ENCODE results near the gene NLK.
"Not testable (repeated sequence)": the region's sequence is repeated elsewhere in the genome, so short reads cannot be mapped to it uniquely, and the experiment has no call there.

The NLK gene

DNA sequence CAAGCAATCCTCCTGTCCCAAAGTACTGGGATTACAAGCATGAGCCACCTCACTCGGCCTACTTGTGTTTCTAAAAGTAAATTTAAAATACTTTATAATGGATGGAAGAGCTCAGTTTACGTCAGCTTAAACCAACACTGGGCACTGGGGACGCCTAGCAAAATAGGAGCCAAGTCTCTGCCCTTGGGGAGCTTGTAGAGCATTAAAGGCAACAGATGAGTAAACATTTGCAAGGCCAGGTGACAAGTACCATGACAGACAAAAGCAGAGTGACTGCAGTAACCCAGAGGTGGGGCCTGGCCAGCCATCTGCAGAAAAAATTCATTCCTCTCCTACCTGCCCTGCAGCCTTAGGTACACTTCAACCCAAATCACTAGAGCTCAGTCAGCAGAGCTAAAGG, 12.1 kb upstream of the NLK start:
- H3K4me1 ChIP-seq (ENCODE audit: insufficient read depth, low read length, poor library complexity, severe bottlenecking), result no peaks in the 10 kb centered on the region
- no peak for TF ChIP-seq EZH2phosphoT487 (IDR thresholded peaks at IDR 0.05; ENCODE audit: borderline replicate concordance)
- TF ChIP-seq, protein P1, sequence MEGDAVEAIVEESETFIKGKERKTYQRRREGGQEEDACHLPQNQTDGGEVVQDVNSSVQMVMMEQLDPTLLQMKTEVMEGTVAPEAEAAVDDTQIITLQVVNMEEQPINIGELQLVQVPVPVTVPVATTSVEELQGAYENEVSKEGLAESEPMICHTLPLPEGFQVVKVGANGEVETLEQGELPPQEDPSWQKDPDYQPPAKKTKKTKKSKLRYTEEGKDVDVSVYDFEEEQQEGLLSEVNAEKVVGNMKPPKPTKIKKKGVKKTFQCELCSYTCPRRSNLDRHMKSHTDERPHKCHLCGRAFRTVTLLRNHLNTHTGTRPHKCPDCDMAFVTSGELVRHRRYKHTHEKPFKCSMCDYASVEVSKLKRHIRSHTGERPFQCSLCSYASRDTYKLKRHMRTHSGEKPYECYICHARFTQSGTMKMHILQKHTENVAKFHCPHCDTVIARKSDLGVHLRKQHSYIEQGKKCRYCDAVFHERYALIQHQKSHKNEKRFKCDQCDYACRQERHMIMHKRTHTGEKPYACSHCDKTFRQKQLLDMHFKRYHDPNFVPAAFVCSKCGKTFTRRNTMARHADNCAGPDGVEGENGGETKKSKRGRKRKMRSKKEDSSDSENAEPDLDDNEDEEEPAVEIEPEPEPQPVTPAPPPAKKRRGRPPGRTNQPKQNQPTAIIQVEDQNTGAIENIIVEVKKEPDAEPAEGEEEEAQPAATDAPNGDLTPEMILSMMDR (conservative IDR thresholded peaks at IDR 0.05; ENCODE audit: low read length), result no peak
- H3K36me3 ChIP-seq (ENCODE audit: insufficient read depth, low read length), result no peaks in the 10 kb centered on the region
- H2AFZ ChIP-seq (ENCODE audit: low read length), result no peak overlapping the region
- no peak overlapping the region for H3K4me2 ChIP-seq (ENCODE audit: low read depth, low read length, poor library complexity, severe bottlenecking)
- H3K9ac ChIP-seq (ENCODE audit: low read depth, low read length, poor library complexity, severe bottlenecking), result no peak overlapping the region
- H3K4me3 ChIP-seq (ENCODE audit: low read length, poor library complexity, severe bottlenecking), result no peak overlapping the region
- H3K27me3 ChIP-seq (ENCODE audit: insufficient read depth, low read length, poor library complexity, severe bottlenecking), result no peaks in the 10 kb centered on the region
- H3K9me3 ChIP-seq (ENCODE audit: insufficient read depth, low read depth, low read length), result no peaks in the 10 kb centered on the region
- H3F3A ChIP-seq (ENCODE audit: low read depth), result no peaks in the 10 kb centered on the region
- no peaks in the 10 kb centered on the region for H3K79me2 ChIP-seq (ENCODE audit: insufficient read depth, low read length)
- no peaks in the 10 kb centered on the region for H4K20me1 ChIP-seq (ENCODE audit: insufficient read depth, low read length, poor library complexity, severe bottlenecking)
- H3K9me2 ChIP-seq (replicated peaks; ENCODE audit: low read depth, low read length), result no peaks in the 10 kb centered on the region; the same call in 1 of the 2 replicates

DNA sequence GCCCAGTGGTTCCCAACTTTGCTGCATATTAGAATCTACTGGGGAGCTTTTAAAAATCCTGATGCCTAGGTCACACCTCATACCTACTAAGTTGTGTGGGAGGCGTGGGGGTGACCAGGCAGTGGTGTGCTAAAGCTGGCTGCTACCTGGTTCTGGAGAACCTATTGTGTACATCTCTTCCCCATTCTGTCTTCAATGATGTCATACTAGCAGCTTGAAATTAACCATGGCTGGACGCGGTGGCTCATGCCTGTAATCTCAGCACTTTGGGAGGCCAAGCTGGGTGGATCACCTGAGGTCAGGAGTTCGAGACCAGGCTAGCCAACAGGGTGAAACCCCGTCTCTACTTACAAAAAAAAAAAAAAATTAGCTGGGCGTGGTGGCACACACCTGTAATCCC, 11.3 kb upstream of the NLK start:
- Histone ChIP-seq H3K4me1 (ENCODE audit: insufficient read depth, low read length, poor library complexity, severe bottlenecking) (no peaks in the 10 kb centered on the region), H3K36me3 (ENCODE audit: insufficient read depth, low read length) (no peaks in the 10 kb centered on the region), H3K9me2 (replicated peaks; ENCODE audit: low read depth, low read length) (no peaks in the 10 kb centered on the region; the same call in 1 of the 2 replicates), H3K4me2 (ENCODE audit: low read depth, low read length, poor library complexity, severe bottlenecking) (no peak overlapping the region), H3F3A (ENCODE audit: low read depth) (no peaks in the 10 kb centered on the region), H3K4me3 (ENCODE audit: low read length, poor library complexity, severe bottlenecking) (no peak overlapping the region), H2AFZ (ENCODE audit: low read length) (no peak overlapping the region), H3K27me3 (ENCODE audit: insufficient read depth, low read length, poor library complexity, severe bottlenecking) (no peaks in the 10 kb centered on the region), H3K9ac (ENCODE audit: low read depth, low read length, poor library complexity, severe bottlenecking) (no peak overlapping the region), H3K79me2 (ENCODE audit: insufficient read depth, low read length) (no peaks in the 10 kb centered on the region), H4K20me1 (ENCODE audit: insufficient read depth, low read length, poor library complexity, severe bottlenecking) (no peaks in the 10 kb centered on the region), H3K9me3 (ENCODE audit: insufficient read depth, low read depth, low read length) (no peaks in the 10 kb centered on the region)
- no peak for TF ChIP-seq EZH2phosphoT487 (IDR thresholded peaks at IDR 0.05; ENCODE audit: borderline replicate concordance)
- TF ChIP-seq, protein P1 (conservative IDR thresholded peaks at IDR 0.05; ENCODE audit: low read length), result no peak

DNA sequence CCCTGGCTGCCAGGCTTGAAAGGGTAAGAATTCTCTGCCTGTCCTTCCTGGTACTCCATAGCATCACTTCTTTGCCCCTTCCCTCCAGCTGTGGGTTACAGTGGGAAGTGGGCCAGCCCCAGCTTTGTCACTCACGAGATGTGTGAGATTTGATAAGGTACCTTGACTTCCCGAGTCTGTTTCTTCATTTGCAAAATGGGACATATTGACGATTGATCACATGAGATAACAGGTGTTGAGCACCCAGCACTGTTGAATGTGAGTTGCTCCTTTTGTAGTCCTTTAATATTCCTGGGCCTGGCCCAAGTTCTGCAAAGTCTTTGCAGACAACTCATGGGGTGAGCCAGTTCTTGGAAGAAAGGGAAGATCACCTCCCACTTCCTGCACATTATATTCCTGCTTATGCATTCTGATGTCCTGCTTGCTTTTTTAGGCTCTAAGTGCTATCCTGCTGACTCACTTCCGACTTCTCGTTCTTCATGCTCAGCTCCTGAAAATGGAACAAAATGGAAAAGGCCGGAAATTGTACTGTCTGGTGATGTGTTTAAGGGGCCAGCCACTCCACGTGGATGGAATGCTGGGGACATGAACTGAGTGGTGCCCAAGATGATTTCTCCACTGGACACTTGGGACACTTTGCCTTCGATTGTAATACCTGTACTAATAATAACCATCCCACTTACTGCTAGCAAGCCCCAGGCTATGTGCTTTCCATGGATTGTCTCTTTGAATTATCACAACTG, 8.3 kb upstream of the NLK start:
- TF ChIP-seq EZH2phosphoT487 (IDR thresholded peaks at IDR 0.05; ENCODE audit: borderline replicate concordance), result no peak
- TF ChIP-seq, protein P1 (conservative IDR thresholded peaks at IDR 0.05; ENCODE audit: low read length), result no peak
- H3K36me3 ChIP-seq (ENCODE audit: insufficient read depth, low read length), result no peaks in the 10 kb centered on the region
- no peak overlapping the region for H3K4me3 ChIP-seq (ENCODE audit: low read length, poor library complexity, severe bottlenecking)
- no peaks in the 10 kb centered on the region for H3K27me3 ChIP-seq (ENCODE audit: insufficient read depth, low read length, poor library complexity, severe bottlenecking)
- H3K9me3 ChIP-seq (ENCODE audit: insufficient read depth, low read depth, low read length), result no peaks in the 10 kb centered on the region
- H3F3A ChIP-seq (ENCODE audit: low read depth), result 0 out of 2 replicates have a peak, but pooled peaks cover 3% of the 10 kb centered on the region
- no peak overlapping the region for H2AFZ ChIP-seq (ENCODE audit: low read length)
- peaks cover 3% of the 10 kb centered on the region for H3K4me1 ChIP-seq (ENCODE audit: insufficient read depth, low read length, poor library complexity, severe bottlenecking)
- no peak overlapping the region for H3K9ac ChIP-seq (ENCODE audit: low read depth, low read length, poor library complexity, severe bottlenecking)
- no peaks in the 10 kb centered on the region for H3K79me2 ChIP-seq (ENCODE audit: insufficient read depth, low read length)
- no peaks in the 10 kb centered on the region for H3K9me2 ChIP-seq (replicated peaks; ENCODE audit: low read depth, low read length)
- H4K20me1 ChIP-seq (ENCODE audit: insufficient read depth, low read length, poor library complexity, severe bottlenecking), result no peaks in the 10 kb centered on the region
- H3K4me2 ChIP-seq (ENCODE audit: low read depth, low read length, poor library complexity, severe bottlenecking), result no peak overlapping the region

DNA sequence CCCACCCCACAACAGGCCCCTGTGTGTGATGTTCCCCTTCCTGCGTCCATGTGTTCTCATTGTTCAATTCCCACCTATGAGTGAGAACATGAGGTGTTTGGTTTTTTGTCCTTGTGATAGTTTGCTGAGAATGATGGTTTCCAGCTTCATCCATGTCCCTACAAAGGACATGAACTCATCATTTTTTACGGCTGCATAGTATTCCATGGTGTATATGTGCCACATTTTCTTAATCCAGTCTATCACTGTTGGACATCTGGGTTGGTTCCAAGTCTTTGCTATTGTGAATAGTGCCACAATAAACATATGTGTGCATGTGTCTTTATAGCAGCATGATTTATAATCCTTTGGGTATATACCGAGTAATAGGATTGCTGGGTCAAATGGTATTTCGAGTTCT, 7.0 kb upstream of the NLK start:
- H3K36me3 ChIP-seq (ENCODE audit: insufficient read depth, low read length); H3K4me2 ChIP-seq (ENCODE audit: low read depth, low read length, poor library complexity, severe bottlenecking); H2AFZ ChIP-seq (ENCODE audit: low read length); H3K9me3 ChIP-seq (ENCODE audit: insufficient read depth, low read depth, low read length); H3K9ac ChIP-seq (ENCODE audit: low read depth, low read length, poor library complexity, severe bottlenecking); H3K4me3 ChIP-seq (ENCODE audit: low read length, poor library complexity, severe bottlenecking); H3K9me2 ChIP-seq (replicated peaks; ENCODE audit: low read depth, low read length); H3K79me2 ChIP-seq (ENCODE audit: insufficient read depth, low read length); H3K27me3 ChIP-seq (ENCODE audit: insufficient read depth, low read length, poor library complexity, severe bottlenecking); H3F3A ChIP-seq (ENCODE audit: low read depth); H3K4me1 ChIP-seq (ENCODE audit: insufficient read depth, low read length, poor library complexity, severe bottlenecking); H4K20me1 ChIP-seq (ENCODE audit: insufficient read depth, low read length, poor library complexity, severe bottlenecking): not testable (repeated sequence)

DNA sequence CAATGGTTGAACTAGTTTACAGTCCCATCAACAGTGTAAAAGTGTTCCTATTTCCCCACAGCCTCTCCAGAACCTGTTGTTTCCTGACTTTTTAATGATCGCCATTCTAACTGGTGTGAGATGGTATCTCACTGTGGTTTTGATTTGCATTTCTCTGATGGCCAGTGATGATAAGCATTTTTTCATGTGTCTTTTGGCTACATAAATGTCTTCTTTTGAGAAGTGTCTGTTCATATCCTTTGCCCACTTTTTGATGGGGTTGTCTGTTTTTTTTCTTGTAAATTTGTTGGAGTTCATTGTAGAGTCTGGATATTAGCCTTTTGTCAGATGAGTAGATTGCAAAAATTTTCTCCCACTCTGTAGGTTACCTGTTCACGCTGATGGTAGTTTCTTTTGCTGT, 6.6 kb upstream of the NLK start:
- not testable (repeated sequence) for H3F3A ChIP-seq (ENCODE audit: low read depth); H4K20me1 ChIP-seq (ENCODE audit: insufficient read depth, low read length, poor library complexity, severe bottlenecking); H3K79me2 ChIP-seq (ENCODE audit: insufficient read depth, low read length); H3K9ac ChIP-seq (ENCODE audit: low read depth, low read length, poor library complexity, severe bottlenecking); H3K27me3 ChIP-seq (ENCODE audit: insufficient read depth, low read length, poor library complexity, severe bottlenecking); H3K4me3 ChIP-seq (ENCODE audit: low read length, poor library complexity, severe bottlenecking); H3K4me2 ChIP-seq (ENCODE audit: low read depth, low read length, poor library complexity, severe bottlenecking); H3K9me2 ChIP-seq (replicated peaks; ENCODE audit: low read depth, low read length); H3K36me3 ChIP-seq (ENCODE audit: insufficient read depth, low read length); H2AFZ ChIP-seq (ENCODE audit: low read length); H3K9me3 ChIP-seq (ENCODE audit: insufficient read depth, low read depth, low read length)
- peaks cover 10% of the 10 kb centered on the region for H3K4me1 ChIP-seq (ENCODE audit: insufficient read depth, low read length, poor library complexity, severe bottlenecking)

All from Loucy (cell line).